HepG2 (cell line): ENCODE measurements around the gene PDP2. TPM values are rescaled to one million over a fixed set of nuclear protein-coding genes. Genes with fewer than 3 reads are reported as not detected.

Source experiments
- ATF2 ChIP-seq: sonication (generic); formaldehyde crosslinking; IDR thresholded peaks from 2 replicates; pipeline ENCODE4 v1.4.0; 2020; ENCODE audit warnings: missing genetic modification reagents
- HIVEP1 ChIP-seq: sonication (generic); formaldehyde crosslinking; IDR thresholded peaks from 2 replicates; pipeline ENCODE4 v1.4.0; 2020; ENCODE audit warnings: mild to moderate bottlenecking, missing genetic modification reagents
- HNRNPLL ChIP-seq: fragments of 200-400 bp; formaldehyde crosslinking; IDR thresholded peaks from 2 replicates; pipeline ENCODE4 v1.6.1; 2017; ENCODE audit warnings: mild to moderate bottlenecking, low read depth, low read length; ENCODE audit not compliant: poor library complexity, severe bottlenecking
- LBX2 ChIP-seq: sonication (generic); formaldehyde crosslinking; IDR thresholded peaks from 2 replicates; pipeline ENCODE4 v1.5.0; 2020; ENCODE audit warnings: missing genetic modification reagents, mild to moderate bottlenecking, borderline replicate concordance
- MEIS2 ChIP-seq: sonication (generic); formaldehyde crosslinking; IDR thresholded peaks from 2 replicates; pipeline ENCODE4 v1.9.0; 2021; ENCODE audit warnings: mild to moderate bottlenecking, missing genetic modification reagents
- MTF2 ChIP-seq: sonication (generic); formaldehyde crosslinking; IDR thresholded peaks from 2 replicates; pipeline ENCODE4 v1.5.0; 2020; ENCODE audit warnings: missing genetic modification reagents, borderline replicate concordance
- MYPOP ChIP-seq: sonication (generic); formaldehyde crosslinking; IDR thresholded peaks from 2 replicates; pipeline ENCODE4 v1.8.1; 2023; ENCODE audit warnings: mild to moderate bottlenecking, moderate library complexity, missing genetic modification reagents
- RCOR2 ChIP-seq: IDR thresholded peaks from 2 replicates; pipeline ENCODE4 v1.6.1; 2016; ENCODE audit warnings: missing biosample characterization, missing genetic modification reagents
- STAG1 ChIP-seq: sonication (generic); formaldehyde crosslinking; IDR thresholded peaks from 2 replicates; pipeline ENCODE4 v1.4.0; 2020; ENCODE audit warnings: missing genetic modification reagents
- TBX3 ChIP-seq: fragments of 450-650 bp; IDR thresholded peaks from 2 replicates; pipeline ENCODE4 v1.6.1; 2017; ENCODE audit warnings: antibody characterized with exemption, mild to moderate bottlenecking, inconsistent platforms, borderline replicate concordance
- ZFP36L1 ChIP-seq: sonication (generic); formaldehyde crosslinking; IDR thresholded peaks from 2 replicates; pipeline ENCODE4 v1.8.0; 2022; ENCODE audit warnings: mild to moderate bottlenecking, missing genetic modification reagents, moderate library complexity
- ZFY ChIP-seq: sonication (generic); formaldehyde crosslinking; IDR thresholded peaks from 2 replicates; pipeline ENCODE4 v1.4.0; 2020; ENCODE audit warnings: missing genetic modification reagents
- ZNF335 ChIP-seq: sonication (generic); formaldehyde crosslinking; IDR thresholded peaks from 2 replicates; pipeline ENCODE4 v1.4.0; 2020; ENCODE audit warnings: missing genetic modification reagents
- ZNF564 ChIP-seq: sonication (generic); formaldehyde crosslinking; IDR thresholded peaks from 2 replicates; pipeline ENCODE4 v1.8.1; 2023; ENCODE audit warnings: mild to moderate bottlenecking, missing genetic modification reagents
- ZSCAN21 ChIP-seq: sonication (generic); formaldehyde crosslinking; IDR thresholded peaks from 2 replicates; pipeline ENCODE4 v1.8.0; 2022; ENCODE audit warnings: mild to moderate bottlenecking, missing genetic modification reagents, moderate library complexity, borderline replicate concordance
- polyA plus RNA-seq, 8 experiments: library from polyadenylated mRNA; depleted of rRNA in 3 of 8; stranded (reverse) in 7 of 8; unstranded in 1 of 8; fragments of >200 nt; fragmentation: Illumina TruSeq in 4 of 8; extraction: Trizol in 4 of 8; gene quantifications; 2 replicates each; pipeline versions ENCODE4 v1.2.1 to v1.2.3, GENCODE V29; 2011 to 2016; ENCODE audit warnings: low read depth in 4 of 8, missing spikeins in 1 of 8, mixed read lengths in 1 of 8; ENCODE audit not compliant: insufficient read depth in 1 of 8
- total RNA-seq, 5 experiments: library from RNA; depleted of rRNA; stranded (reverse); fragments of >200 nt; fragmentation: Illumina TruSeq; extraction: Trizol; gene quantifications; 2 replicates each; pipeline ENCODE4 v1.2.3, GENCODE V29; 2016; ENCODE audit warnings: low read depth in 1 of 5
- TF ChIP-seq, protein P1 (sequence below): IDR thresholded peaks from 2 replicates; pipeline ENCODE4 v1.6.1; 2016; ENCODE audit warnings: low read depth, control low read depth

Gene PDP2
- total and polyA plus RNA-seq, 2 of the 13 experiments (the other 11 are each of a cell fraction or from before 2014, with no cell fraction given) = 12.8 to 15.8 TPM

DNA sequence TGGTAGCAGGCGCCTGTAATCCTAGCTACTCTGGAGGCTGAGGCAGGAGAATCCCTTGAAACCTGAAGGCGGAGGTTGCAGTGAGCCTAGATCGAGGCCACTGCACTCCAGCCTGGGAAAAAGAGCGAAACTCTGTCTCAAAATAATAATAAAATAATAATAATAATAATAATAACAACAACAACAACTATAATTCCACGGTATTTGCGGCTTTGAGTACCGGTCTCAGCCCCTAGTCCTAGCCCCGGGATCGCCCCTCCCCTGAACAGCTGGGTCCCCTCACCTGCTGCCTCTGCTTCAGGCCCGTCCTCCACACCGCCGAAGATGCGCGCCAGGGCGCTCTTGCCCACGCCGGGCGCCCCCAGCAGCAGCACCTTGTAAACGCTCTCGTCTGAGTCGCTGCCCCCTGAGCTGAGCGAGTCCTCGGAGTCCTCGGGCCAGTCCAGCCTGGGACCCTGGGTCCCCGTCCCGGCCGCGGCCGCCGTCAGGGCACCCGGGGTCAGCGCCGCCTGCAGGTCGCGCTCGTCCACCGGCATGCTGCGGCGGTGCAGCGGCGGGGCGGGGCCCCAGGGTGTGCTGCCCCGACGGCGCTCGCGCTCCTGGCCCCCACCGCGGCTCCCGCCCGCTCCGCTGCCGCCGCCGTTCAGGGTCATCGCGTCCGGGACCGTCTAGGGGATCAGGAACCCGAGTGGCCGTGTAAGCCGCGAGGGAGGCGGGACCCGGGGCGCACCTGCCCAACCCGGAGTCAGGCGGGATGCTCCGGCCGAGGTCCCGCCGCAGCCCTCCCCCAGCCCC, 44.4 kb downstream of the PDP2 start (continued):
- TF ChIP-seq STAG1 (CRISPR knock-in tag) (peak; percentile 69), ZSCAN21 (CRISPR knock-in tag) (0 out of 2 replicates have a peak, but pooled peaks have one; percentile 40), TBX3 (no peak), ATF2 (CRISPR knock-in tag) (no peak), ZNF564 (CRISPR knock-in tag) (no peak; the same call in 1 of the 2 replicates), ZNF335 (no peak), ZFP36L1 (CRISPR knock-in tag) (no peak), HIVEP1 (no peak), LBX2 (CRISPR knock-in tag) (no peak), MTF2 (CRISPR knock-in tag) (no peak; the same call in 1 of the 2 replicates), RCOR2 (CRISPR knock-in tag) (no peak), ZFY (CRISPR knock-in tag) (peak; percentile 55), HNRNPLL (no peak), MEIS2 (CRISPR knock-in tag) (peak; percentile 49; the same call in 1 of the 2 replicates), MYPOP (CRISPR knock-in tag) (no peak)
- TF ChIP-seq, protein P1, sequence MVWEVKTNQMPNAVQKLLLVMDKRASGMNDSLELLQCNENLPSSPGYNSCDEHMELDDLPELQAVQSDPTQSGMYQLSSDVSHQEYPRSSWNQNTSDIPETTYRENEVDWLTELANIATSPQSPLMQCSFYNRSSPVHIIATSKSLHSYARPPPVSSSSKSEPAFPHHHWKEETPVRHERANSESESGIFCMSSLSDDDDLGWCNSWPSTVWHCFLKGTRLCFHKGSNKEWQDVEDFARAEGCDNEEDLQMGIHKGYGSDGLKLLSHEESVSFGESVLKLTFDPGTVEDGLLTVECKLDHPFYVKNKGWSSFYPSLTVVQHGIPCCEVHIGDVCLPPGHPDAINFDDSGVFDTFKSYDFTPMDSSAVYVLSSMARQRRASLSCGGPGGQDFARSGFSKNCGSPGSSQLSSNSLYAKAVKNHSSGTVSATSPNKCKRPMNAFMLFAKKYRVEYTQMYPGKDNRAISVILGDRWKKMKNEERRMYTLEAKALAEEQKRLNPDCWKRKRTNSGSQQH (CRISPR knock-in tag) = no peak
